H1 (cell line): Measurements from ENCODE around the gene ENTR1.

Experiments used
- BCL11A ChIP-seq, 2 experiments: IDR thresholded peaks; one replicate each; pipeline ENCODE4 v1.6.1; 2011; ENCODE audit warnings: low read depth in 2 of 2, low read length in 2 of 2, mild to moderate bottlenecking in 2 of 2
- POLR2AphosphoS5 ChIP-seq: IDR thresholded peaks from 2 replicates; pipeline ENCODE4 v1.6.1; 2011; ENCODE audit warnings: low read depth, low read length

DNA sequence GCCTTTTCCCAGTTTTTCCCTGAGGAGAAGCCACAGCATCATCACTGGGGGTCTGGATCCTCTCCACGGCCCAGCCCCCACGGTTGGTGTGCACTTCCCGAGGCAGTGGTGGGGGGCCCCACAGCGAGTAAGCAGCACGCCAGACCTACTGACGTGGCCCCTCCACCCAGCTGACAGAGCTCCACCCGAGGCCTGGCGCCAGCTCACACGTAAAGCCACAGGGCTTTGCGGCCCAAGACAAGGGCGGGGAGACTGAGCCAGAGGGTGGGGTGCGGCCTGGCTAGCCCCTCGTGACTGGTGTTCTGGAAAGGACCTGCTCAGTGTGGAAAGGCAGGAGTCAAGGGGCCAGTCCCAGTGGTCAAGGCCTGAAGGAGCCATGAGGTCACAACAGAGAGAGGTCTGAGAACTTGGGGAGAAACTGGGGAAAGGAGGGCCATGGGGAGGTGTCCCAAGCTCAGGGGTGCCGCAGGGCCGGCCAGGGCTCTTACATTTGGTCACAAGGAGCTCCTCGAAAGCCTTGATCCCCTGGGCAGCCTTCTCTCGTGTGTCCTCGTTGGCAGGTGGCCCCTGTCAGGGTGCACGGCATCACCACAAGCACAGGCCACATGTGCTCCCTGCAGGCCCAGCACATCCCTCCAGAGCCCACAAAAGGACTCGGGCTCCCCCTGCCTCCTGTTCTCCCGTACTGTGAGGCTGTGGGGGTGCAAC lies 15.9 kb downstream of the ENTR1 start:
- TF ChIP-seq BCL11A (IDR thresholded peaks at IDR 0.05; ENCODE audit: low read depth in 2 of 2, low read length in 2 of 2) (no peak), POLR2AphosphoS5 (no peak)
